Measurements from ENCODE around the gene ABCC4.

- TF ChIP-seq CTCF (IDR thresholded peaks at IDR 0.05) (no peak), POLR2A (IDR thresholded peaks at IDR 0.05) (peak in 1 of 4 donors; percentile 3)
These were observed at the start of gene ABCC4 for GRCh38 chr13:95301183-95301967.
